Neural cell (in vitro differentiated cells): Measurements from ENCODE around the gene CELA2B. TPM values are rescaled to one million over a fixed set of nuclear protein-coding genes. Genes with fewer than 3 reads are reported as not detected.

Source experiments
- H2AFZ ChIP-seq: fragments of 200-600, 300-800 bp; sonication (generic), shearing (Covaris generic); 2 replicates; pipeline ENCODE4 v1.6.0; 2014; ENCODE audit warnings: low read depth, mild to moderate bottlenecking, antibody characterized with exemption, low read length, moderate library complexity
- H3F3A ChIP-seq: fragments of 200-600 bp; shearing (Covaris generic); 2 replicates; pipeline ENCODE4 v1.6.1; 2016; ENCODE audit warnings: mild to moderate bottlenecking, moderate library complexity, mixed read lengths, antibody characterized with exemption, low read length; ENCODE audit not compliant: insufficient read depth, poor library complexity, severe bottlenecking
- H3K27ac ChIP-seq: fragments of 200-600, 300-800 bp; sonication (generic), shearing (Covaris generic); 2 replicates; pipeline ENCODE4 v1.5.1; 2014; ENCODE audit warnings: mild to moderate bottlenecking, low read length, moderate library complexity
- H3K27me3 ChIP-seq: fragments of 300-800, 200-600 bp; sonication (generic), shearing (Covaris generic); 2 replicates; pipeline ENCODE4 v1.6.0; 2014; ENCODE audit warnings: mild to moderate bottlenecking, low read depth, low read length, moderate library complexity; ENCODE audit not compliant: insufficient read depth
- H3K36me3 ChIP-seq: fragments of 300-800, 200-600 bp; sonication (generic), shearing (Covaris generic); 2 replicates; pipeline ENCODE4 v1.5.1; 2014; ENCODE audit warnings: mild to moderate bottlenecking, antibody characterized with exemption, low read length, moderate library complexity; ENCODE audit not compliant: insufficient read depth
- H3K4me2 ChIP-seq: fragments of 300-800, 200-600 bp; sonication (generic), shearing (Covaris generic); 2 replicates; pipeline ENCODE4 v1.6.0; 2014; ENCODE audit warnings: mild to moderate bottlenecking, low read length
- H3K4me3 ChIP-seq: fragments of 300-800, 200-600 bp; sonication (generic), shearing (Covaris generic); 2 replicates; pipeline ENCODE4 v1.5.1; 2014; ENCODE audit warnings: mild to moderate bottlenecking, low read length, moderate library complexity
- H3K79me2 ChIP-seq: fragments of 200-600 bp; shearing (Covaris generic); replicated peaks from 2 replicates; pipeline ENCODE4 v1.6.0; 2014; ENCODE audit warnings: mild to moderate bottlenecking, low read length, moderate library complexity; ENCODE audit not compliant: insufficient read depth
- H3K9ac ChIP-seq: fragments of 300-800, 200-600 bp; sonication (generic), shearing (Covaris generic); 2 replicates; pipeline ENCODE4 v1.6.1; 2016; ENCODE audit warnings: mild to moderate bottlenecking, low read length, mixed read lengths
- H3K9me2 ChIP-seq: fragments of 200-600 bp; shearing (Covaris generic); 2 replicates; pipeline ENCODE4 v1.6.1; 2016; ENCODE audit warnings: mild to moderate bottlenecking, low read length, mixed read lengths; ENCODE audit not compliant: insufficient read depth
- H3K9me3 ChIP-seq: fragments of 200-600, 300-800 bp; sonication (generic), shearing (Covaris generic); 2 replicates; pipeline ENCODE4 v1.6.1; 2016; ENCODE audit warnings: mild to moderate bottlenecking, mixed run types, low read length, moderate library complexity, mixed read lengths
- H4K20me1 ChIP-seq: fragments of 200-600 bp; shearing (Covaris generic); 2 replicates; pipeline ENCODE4 v1.6.1; 2016; ENCODE audit warnings: mild to moderate bottlenecking, mixed run types; ENCODE audit not compliant: insufficient read depth
- EP300 ChIP-seq: fragments of 450-650 bp; conservative IDR thresholded peaks from 2 replicates; pipeline ENCODE4 v1.6.1; 2014; ENCODE audit warnings: antibody characterized with exemption, mild to moderate bottlenecking, moderate library complexity; ENCODE audit not compliant: poor library complexity, severe bottlenecking
- EZH2 ChIP-seq: fragments of 200-600, 300-800 bp; shearing (Covaris generic), sonication (generic); IDR thresholded peaks from 2 replicates; pipeline ENCODE4 v1.6.1; 2014; ENCODE audit warnings: antibody characterized with exemption, low read length, borderline replicate concordance, mild to moderate bottlenecking; ENCODE audit not compliant: insufficient read depth, poor library complexity, severe bottlenecking
- MXI1 ChIP-seq: fragments of 450-650 bp; conservative IDR thresholded peaks from 2 replicates; pipeline ENCODE4 v1.6.1; 2014; ENCODE audit warnings: antibody characterized with exemption, mild to moderate bottlenecking; ENCODE audit not compliant: poor library complexity, severe bottlenecking
- POLR2AphosphoS5 ChIP-seq: IDR thresholded peaks from 2 replicates; pipeline ENCODE4 v1.6.1; 2012
- RAD21 ChIP-seq: fragments of 450-650 bp; conservative IDR thresholded peaks from 2 replicates; pipeline ENCODE4 v1.6.1; 2014; ENCODE audit warnings: antibody characterized with exemption, mild to moderate bottlenecking, moderate library complexity
- SMC3 ChIP-seq: fragments of 450-650 bp; conservative IDR thresholded peaks from 2 replicates; pipeline ENCODE4 v1.6.1; 2014; ENCODE audit warnings: antibody characterized with exemption, mild to moderate bottlenecking, moderate library complexity; ENCODE audit not compliant: poor library complexity
- TAF1 ChIP-seq: IDR thresholded peaks from 2 replicates; pipeline ENCODE4 v1.6.1; 2012; ENCODE audit warnings: low read depth
- polyA plus RNA-seq: library from polyadenylated mRNA; depleted of rRNA; stranded (reverse); fragments of >200 nt; gene quantifications from 2 replicates; pipeline ENCODE4 v1.2.3, GENCODE V29; 2014
- TF ChIP-seq, protein P1 (sequence below): fragments of 450-650 bp; IDR thresholded peaks from 2 replicates; pipeline ENCODE4 v1.5.1; 2014; ENCODE audit warnings: antibody characterized with exemption, mild to moderate bottlenecking, moderate library complexity; ENCODE audit not compliant: poor library complexity, severe bottlenecking
- TF ChIP-seq, protein P2 (sequence below): IDR thresholded peaks from 2 replicates; pipeline ENCODE4 v1.6.1; 2012; ENCODE audit warnings: borderline replicate concordance

Gene CELA2B
- polyA plus RNA-seq, 1 donor from 2014 or later, result not detected

DNA sequence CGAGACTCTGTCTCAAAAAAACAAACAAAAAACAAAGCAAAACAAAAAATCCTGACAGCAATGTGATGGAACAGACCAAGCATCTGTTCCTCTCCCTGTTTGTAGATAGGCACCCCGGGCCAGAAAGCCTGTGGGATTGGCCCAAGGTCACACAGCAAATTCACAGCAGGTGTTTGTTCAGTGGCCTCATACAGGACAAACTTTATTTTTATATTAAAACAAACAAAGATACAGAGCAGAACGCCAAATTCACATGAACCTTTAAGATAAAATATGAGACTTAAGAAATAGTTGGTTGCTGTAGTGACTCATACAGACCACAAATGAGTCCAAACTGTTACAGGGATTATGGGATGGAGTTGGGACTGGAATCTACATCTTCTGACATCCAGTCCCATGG, 21.6 kb upstream of the CELA2B start:
- Histone ChIP-seq H2AFZ (no peak overlapping the region), H3K36me3 (no peaks in the 10 kb centered on the region), H3K27ac (no peak overlapping the region), H4K20me1 (no peaks in the 10 kb centered on the region), H3K9me3 (no peaks in the 10 kb centered on the region), H3F3A (no peaks in the 10 kb centered on the region), H3K9me2 (no peaks in the 10 kb centered on the region), H3K27me3 (no peaks in the 10 kb centered on the region), H3K9ac (no peak overlapping the region), H3K79me2 (no peaks in the 10 kb centered on the region), H3K4me3 (no peak overlapping the region), H3K4me2 (no peak overlapping the region)
- TF ChIP-seq EP300 (no peak), POLR2AphosphoS5 (no peak), RAD21 (no peak), MXI1 (no peak), SMC3 (no peak), EZH2 (no peak), TAF1 (no peak)
- TF ChIP-seq, protein P1, sequence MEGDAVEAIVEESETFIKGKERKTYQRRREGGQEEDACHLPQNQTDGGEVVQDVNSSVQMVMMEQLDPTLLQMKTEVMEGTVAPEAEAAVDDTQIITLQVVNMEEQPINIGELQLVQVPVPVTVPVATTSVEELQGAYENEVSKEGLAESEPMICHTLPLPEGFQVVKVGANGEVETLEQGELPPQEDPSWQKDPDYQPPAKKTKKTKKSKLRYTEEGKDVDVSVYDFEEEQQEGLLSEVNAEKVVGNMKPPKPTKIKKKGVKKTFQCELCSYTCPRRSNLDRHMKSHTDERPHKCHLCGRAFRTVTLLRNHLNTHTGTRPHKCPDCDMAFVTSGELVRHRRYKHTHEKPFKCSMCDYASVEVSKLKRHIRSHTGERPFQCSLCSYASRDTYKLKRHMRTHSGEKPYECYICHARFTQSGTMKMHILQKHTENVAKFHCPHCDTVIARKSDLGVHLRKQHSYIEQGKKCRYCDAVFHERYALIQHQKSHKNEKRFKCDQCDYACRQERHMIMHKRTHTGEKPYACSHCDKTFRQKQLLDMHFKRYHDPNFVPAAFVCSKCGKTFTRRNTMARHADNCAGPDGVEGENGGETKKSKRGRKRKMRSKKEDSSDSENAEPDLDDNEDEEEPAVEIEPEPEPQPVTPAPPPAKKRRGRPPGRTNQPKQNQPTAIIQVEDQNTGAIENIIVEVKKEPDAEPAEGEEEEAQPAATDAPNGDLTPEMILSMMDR, result no peak
- TF ChIP-seq, protein P2, sequence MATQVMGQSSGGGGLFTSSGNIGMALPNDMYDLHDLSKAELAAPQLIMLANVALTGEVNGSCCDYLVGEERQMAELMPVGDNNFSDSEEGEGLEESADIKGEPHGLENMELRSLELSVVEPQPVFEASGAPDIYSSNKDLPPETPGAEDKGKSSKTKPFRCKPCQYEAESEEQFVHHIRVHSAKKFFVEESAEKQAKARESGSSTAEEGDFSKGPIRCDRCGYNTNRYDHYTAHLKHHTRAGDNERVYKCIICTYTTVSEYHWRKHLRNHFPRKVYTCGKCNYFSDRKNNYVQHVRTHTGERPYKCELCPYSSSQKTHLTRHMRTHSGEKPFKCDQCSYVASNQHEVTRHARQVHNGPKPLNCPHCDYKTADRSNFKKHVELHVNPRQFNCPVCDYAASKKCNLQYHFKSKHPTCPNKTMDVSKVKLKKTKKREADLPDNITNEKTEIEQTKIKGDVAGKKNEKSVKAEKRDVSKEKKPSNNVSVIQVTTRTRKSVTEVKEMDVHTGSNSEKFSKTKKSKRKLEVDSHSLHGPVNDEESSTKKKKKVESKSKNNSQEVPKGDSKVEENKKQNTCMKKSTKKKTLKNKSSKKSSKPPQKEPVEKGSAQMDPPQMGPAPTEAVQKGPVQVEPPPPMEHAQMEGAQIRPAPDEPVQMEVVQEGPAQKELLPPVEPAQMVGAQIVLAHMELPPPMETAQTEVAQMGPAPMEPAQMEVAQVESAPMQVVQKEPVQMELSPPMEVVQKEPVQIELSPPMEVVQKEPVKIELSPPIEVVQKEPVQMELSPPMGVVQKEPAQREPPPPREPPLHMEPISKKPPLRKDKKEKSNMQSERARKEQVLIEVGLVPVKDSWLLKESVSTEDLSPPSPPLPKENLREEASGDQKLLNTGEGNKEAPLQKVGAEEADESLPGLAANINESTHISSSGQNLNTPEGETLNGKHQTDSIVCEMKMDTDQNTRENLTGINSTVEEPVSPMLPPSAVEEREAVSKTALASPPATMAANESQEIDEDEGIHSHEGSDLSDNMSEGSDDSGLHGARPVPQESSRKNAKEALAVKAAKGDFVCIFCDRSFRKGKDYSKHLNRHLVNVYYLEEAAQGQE, result no peak

DNA sequence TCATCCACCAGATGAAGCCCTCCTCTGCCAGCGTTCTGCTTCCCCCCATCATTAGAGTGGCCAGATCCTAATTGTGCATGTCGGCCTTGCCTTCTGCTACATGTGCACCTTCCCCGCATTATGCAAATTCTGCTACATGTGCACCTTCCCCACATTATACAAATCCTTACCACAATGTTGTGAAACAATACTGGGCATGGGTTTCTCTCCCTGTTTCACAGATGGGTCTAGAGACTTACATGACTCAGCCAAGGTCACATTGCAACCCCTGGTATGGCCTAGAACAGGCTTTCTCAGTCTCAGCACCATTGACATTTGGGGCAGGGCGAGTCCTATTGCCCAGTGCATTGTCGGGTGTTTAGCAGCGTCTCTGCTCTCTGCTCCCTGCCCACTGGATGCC, 20.4 kb upstream of the CELA2B start:
- Histone ChIP-seq H3K9me2 (no peaks in the 10 kb centered on the region), H3K79me2 (no peaks in the 10 kb centered on the region), H3K4me2 (no peak overlapping the region), H3K27ac (no peak overlapping the region), H3K27me3 (no peaks in the 10 kb centered on the region), H2AFZ (no peak overlapping the region), H3K4me3 (no peak overlapping the region), H3K36me3 (no peaks in the 10 kb centered on the region), H3F3A (no peaks in the 10 kb centered on the region), H3K9ac (no peak overlapping the region), H3K9me3 (no peaks in the 10 kb centered on the region), H4K20me1 (no peaks in the 10 kb centered on the region)
- TF ChIP-seq POLR2AphosphoS5 (no peak), SMC3 (no peak)
